DMS114 treated with DMSO at 0.1 percent for 48 hours (cell line): ENCODE measurements around the gene DGUOK.

ENCODE experiments used
- DNase-seq: peaks from one replicate; lab custom pipeline; 2025; ENCODE audit not compliant: unreplicated experiment; lab: John Stamatoyannopoulos, UW

The DGUOK gene

DNA sequence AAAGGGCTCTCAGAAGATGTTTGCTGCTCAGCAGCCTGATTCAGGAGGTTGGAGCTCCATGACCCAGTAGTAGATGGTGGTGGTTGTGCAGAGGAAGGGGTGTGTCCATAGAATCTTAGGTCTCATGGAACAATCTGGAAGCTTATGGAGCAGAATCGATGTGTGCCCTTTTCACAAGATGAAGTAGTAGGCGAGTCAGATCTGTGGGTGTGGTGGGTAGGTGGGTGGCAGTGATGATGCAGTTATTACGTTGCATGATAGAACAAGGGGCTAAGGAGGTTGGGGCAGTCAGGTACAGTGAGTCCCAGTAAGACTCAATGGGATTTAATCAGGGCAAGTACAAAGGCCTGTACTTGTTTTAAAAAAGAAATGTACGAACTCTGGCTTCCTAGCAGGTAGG, 67.1 kb downstream of the DGUOK start:
- no peak for DNase-seq

DNA sequence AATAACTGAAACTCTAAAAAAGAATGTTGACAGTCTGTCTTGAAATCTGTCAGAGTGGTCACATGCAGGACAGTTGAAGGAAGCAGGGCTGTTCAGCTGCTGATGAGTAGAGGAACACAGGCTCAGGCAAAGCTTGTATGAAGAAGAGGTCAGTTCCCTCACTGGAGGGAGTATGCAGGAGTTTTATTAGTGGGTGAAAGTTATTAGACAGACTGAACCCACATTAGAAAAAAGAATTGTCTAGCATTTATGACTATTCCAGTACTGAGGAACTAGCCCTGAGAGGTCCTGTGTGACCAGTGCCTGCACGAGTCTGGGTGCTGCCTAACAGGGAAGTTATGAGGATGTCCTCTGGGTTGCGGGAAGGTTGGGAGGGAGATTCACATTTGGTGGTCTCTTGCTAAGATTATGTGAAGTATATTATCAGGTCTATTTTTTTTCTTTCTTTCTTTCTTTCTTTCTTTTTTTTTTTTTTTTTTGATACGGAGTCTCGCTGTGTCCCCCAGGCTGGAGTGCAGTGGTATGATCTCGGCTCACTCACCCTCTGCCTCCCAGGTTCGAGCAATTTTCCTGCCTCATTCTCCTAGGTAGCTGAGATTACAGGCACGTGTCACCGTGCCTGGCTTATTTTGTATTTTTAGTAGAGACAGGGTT, 67.6 kb downstream of the DGUOK start:
- no peak for DNase-seq

DNA sequence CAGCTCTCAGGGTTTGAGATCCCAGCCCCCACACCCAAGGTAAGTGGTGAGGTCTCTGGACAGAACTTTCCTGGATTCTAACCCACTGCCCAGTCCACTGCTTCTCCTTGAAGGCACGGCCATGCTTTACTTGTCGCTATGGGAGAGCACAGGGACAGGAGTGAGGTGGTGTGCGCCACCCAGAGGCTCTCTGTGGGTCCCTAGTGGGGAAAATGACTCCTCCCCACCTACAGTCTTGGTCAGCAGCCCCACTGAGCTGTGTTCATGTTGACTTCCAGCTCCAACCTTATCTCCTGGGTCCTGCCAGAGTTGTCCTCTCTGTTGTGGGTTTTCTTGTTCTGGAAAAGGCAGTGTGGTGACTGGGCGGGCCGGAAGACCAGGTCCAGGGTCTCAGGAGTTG, 69.1 kb downstream of the DGUOK start:
- DNase-seq, result no peak

DNA sequence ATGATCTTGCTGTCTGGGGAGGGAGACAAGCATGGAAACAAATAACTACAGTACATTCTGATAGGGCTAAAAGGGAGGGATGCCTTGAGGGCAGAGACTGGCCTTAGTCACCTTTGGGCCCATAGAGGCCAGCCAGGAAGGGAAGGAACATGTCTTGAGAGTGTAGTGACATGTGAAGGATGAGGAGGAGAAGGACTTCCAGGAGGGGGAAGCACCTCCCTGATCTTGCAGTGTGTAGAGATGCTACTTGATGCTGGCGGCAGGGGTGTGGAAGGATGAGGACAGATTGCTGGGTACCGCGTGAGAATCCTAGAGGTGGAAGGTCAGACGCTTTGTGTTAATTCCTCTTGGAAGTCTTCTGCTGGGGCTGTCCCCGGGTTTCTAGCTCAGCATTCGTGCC, 71.1 kb downstream of the DGUOK start:
- DNase-seq, result no peak

DNA sequence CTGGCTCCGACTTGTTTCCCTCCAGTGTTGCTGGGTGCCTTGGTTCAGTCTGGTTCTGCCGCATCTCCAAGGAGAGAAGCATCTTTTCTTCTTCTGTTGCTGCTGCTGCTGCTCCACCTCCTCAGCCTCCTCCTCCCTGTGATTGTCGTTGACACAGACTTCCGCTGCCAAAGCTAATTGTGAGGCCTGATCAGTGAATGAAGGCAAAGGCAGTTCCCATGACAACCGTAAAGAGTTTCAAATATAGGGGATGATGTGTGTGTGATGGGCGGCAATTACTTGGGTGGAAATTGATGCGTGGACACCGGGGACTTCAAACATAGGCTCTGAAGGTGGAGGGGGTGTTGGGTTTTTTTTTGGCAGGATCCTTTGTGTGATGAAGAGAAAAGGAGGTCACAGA, 71.8 kb downstream of the DGUOK start:
- no peak for DNase-seq

DNA sequence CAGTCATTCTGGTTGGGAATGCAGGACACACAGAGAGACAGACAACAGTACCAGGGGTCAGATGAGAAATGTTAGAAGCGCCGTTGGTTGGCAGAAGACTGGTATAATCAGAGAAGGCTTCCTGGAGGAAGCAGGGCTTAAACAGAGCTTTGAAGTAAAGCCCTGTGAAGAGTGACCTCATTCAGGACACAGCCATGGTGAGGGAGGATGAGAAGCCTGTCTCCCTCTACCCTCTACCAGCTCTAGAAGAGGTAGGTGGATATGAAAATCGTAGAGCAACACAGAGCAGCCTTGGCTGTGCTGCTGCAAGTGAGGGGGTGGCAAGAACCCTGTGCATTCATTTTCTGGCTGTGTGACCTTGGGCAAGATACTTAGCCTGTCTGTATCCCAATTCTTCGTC, 72.3 kb downstream of the DGUOK start:
- DNase-seq, result no peak

DNA sequence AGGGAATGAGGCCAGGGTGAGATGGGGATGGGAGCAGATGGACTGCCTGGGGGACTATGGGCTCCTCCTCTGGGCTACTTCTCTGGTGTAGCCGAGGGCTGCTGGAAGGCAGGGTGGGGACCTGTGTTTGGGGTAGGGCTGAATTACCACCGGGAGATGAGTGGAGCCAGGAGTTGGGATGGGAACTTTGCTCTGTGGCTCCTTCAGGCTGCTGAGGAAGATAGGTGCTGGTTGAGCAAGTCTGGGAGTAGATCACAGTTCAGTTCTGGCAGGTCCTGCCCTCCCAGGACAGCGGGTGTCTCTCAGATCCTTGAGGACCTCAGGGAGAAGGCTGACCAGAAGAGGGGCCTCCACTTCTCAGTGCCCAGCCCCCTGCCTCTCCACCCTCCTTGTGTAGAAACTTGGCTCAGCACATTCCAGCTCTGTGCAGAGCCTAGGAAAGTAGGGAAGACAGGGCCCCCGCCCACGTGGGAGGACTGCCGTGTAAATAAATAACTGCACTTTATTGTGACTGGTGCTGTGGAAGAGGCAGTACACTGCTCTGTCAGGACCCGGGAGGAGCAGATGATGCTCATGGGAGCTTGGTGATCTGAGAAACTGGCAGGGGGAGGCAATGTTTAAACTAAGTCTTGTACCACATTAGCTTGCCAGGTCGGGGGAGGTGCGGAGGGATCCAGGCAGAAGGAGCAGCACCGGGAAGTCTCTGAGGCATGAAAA, 73.4 kb downstream of the DGUOK start:
- DNase-seq, result no peak

DNA sequence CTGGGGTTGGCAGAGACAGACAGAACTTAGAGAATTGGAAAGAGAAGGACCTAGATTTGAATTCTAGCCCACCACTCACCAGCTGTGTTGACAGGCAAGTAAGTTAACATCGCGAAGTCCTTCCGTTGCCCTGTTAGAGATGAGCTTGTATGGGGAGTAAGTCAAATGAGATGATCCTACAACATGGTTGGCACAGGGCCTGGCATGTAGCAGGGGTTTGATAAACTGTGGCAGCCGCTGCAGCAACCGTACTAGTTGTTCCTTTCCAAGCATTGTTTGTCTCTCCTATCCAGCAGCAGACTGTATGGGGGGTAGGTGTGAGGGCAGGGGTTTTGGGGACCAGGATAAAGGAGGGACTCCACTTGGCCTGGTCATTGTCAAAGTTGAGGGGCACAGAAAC, 74.0 kb downstream of the DGUOK start:
- DNase-seq, result no peak

DNA sequence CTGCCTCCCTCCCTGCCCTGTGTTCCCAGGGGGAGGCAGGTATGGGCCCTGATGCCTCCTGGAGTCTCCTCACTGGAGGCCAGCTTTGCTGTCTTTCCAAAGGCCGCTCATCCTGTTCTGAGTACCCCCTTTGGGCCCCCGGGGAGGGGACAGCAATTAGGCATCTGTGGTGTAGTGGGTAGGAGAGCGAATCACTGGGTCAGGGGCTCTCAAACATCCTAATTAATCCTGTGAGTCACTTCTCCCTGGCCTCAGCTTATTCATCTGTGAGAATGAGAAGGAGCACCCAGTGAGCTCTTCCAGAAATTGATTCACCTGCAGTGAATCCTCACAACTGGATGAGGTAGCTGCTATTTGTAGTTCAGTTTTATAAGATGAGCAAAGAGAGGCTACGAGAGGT, 74.4 kb downstream of the DGUOK start:
- no peak for DNase-seq

DNA sequence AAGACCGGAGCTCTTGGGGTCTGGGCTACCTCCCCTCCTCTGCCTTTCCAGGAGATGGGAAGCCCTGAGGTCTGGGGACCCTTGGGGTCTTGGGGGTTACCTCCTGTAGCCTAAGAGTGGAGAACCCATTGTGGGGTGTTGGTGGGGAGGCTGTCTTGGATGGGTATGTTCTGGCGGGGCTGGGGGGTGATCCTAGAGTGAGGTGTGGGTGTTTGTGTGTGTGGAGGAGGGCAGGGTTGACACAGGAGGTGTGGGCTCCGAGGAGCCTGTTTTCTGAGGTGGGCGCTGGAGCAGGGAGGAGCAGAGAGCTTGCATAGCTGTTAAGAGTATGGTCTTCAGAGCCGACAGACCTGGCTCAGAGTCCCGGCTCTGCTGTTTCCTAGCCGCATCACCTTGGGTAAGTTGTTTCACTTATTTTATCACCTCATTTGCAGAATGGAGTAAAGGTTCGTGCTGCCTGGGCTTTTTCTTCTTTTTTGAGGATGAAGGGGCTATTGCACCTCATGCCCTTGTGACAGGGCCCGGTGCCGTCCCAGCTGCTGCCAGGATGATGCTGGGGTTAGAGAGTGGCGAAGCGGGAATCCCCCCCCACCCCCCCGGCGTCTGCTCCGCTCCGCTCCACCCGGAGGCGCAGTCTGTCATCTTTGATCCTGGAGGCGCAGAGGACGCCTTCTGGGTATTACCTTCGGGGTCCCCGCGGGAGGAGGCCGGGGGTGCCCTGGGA, 75.3 kb downstream of the DGUOK start:
- DNase-seq, result peak; percentile 36

DNA sequence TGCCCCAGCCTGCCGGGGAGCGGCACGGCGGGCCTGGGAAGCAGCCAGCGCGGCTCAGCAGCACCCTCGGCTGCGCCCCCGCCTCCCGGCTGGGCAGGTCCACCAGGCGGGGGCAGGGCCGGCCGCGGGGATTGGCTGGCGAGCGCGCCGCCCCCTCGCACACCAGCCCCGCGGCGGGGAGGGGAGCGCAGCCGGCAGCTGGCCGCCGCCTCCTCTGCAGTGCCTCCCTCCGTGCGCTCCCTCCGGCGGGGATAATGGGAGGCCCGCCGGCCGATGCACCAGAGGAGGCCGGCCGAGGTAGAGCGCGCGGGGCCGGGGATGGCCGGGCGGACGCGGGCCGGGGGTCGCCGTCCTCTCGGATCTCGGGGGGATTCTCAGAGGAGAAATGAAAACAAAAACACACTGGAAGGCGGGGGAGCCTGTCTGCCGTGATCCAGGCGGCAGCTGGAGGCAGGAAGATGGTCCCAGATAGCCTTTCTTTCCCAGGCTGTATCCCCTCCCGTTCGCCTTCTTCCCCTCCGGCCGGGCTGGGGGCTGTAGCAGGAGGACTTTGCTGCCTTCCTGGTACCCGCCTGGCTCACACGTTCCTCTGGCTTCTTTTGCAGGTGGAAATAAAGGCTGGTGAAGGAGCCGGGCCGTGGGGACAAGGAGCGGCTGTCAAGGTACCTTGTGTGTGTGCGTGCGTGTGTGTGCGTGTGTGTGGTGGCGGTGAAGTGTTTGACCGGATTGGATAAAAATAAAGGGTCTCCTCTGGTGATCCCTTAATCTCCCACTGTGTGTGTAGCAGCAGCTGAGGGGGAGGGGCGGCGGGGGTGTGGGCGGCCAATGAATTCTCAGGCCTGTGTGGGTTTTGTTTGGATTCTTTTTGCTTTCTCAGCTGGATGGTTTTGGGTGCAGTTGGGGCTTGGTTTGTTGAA, 76.1 kb downstream of the DGUOK start:
- DNase-seq, result peak; percentile 50

DNA sequence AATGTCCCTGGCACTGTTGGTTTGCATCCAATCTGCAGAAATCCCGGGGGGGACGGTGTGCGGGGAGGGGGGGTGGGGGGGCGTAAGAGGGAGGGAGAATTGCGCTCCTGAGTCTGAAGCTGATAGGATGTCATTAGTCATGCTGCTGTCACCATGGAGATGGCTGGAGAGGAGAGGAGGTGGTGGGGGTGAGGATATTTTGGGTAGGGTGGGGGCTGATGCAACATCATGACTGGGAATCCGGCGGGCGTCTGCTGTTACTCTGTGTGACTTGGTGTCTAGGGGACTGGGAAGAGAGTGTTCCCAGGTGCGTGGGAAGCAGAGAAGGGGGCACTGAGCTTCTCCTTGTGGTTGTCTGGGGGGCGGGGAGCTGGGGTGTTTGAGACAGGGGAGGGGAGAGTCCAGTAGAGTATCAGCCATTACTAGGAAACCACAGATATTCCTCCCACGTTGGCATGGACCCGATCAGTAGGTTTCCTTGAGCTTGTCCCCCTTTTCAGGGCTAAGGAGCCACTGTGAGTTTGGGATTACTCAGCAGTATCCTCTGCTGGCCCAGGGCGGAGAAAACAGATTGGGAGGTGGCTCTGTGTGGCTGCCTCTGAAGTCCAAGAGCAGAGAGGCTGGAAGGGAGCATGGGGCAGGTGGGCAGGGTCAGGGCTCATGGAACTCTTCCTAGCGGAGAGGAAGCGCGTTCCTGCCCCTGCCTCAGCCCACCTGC, 77.0 kb downstream of the DGUOK start:
- DNase-seq, result no peak

DNA sequence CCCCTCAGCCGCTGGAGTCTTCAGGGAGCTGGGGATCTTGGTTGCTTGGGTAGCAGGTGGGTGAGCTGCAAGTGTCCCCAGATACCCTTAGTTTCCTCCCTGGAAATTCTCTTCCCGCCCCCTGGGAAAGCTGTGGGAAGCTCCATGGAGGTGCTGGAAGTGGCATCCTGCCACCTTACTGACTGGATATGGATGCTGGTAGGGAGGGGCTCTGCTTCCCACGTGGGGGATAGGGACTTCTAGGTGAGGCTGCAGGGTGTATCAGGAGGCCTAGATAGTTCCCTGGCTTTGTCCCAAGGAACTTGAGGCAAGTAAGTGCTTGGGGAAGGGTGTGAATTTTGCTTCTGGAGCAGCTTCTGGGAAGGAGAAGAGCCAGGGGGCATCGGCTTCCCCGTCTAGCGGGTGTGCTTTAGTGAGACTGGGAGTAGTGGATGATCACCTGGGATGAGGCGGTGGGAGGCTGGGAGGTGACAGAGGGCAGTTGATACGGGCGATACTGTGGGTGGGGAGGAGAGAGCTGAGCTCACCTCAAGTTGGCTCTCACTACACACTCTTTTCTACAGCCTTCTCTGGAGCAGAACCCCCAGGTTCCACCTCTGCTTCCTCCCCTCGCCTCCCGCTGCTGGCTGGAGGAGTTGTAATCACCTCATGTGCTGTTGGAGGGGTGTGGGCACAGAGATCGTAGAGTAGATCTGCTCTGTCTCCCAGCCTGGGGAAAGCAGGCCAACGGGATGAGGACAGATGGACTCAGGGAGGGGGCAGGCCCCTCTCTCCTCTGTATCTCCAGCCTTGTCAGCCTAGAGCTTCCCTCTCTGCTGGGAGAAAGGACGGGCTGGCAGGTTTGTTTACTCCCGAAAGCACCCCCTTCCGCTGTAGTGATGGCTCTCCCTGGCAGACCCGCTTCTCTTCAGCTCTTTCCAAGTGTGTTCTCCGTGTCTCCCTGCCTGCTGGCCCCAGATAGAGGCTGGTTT, 77.8 kb downstream of the DGUOK start:
- DNase-seq, result no peak

DNA sequence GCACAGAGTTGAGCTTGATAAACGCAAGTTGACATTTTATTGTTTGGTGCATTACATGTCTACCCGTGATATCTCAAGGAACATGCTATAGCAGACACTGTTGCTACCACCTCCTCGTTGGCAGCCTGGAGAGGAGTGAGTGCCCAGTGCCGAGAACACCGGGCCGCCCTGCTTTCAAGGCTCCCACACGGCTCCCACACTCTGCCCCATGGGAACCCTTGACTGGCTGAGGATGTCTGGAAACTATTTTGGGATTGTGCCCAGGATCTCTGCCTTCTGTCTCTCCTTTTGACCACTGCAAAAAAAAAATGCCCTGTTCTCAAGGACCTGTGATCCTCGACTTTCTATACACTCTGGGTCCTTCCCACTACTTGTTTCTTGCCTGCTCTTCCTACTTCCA, 79.1 kb downstream of the DGUOK start:
- DNase-seq, result no peak

DNA sequence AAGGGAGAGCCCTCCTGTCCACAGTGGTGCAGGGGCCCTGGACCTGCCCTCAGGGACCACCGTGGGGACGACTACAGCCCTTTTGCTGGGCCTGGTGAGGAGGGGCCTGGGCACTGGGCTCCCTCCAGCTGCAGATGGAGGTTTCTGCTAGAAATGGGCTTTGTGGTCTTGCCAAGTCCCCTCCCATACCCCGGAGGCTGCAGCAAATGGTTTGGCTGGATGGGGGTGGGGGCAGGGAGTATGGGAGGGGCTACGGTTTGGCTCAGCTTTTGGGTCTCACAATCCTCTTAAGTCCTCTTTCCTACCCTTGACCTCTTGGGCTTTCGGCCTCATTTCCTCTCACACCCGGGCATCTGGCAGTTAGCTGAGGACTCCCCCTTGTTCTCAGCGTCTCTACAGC, 79.8 kb downstream of the DGUOK start:
- no peak for DNase-seq

DNA sequence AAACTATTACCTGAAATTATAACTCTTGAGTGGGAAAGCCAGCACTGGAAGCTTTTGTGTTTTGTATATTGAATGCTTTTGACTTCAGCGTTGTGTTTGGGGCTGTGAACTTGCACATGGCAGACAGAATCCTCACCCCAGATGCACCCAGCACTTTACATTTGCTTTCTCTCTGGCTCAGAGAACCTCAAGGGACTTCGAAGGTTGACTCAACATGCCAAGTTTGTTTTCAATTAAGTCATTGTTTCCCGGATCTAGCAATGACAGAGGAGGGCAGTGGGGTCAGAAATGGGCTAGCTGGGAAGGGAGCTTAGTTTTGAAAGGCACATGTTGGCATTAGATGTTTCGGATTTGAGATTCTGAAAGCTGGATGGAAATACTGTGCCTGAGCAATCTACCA, 80.4 kb downstream of the DGUOK start:
- no peak for DNase-seq

DNA sequence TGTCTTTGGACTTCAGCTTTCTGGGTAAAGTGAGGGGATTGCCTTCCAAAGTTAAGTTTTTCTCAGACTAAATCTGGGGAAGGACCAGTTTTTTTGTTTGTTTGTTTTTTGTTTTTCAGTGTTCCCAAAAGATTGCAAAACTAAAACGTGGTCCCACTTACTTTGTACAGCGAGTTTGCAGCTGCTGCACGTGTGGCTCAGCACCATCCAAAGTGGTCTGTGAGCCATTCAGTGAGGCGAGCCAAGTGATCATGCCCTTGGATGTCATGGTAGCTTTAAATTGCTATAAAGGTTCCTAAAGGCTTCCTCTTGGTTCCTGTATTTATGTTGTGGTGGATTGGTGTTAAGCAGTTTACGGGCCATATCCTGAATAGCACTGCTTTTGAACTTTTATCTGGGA, 81.0 kb downstream of the DGUOK start:
- DNase-seq, result no peak
